Activated CD8-positive, alpha-beta memory T cell treated with anti-CD3 and anti-CD28 coated beads for 36 hours (primary cell): ENCODE measurements around the gene PSMD9. TPM values are rescaled to one million over a fixed set of nuclear protein-coding genes. Genes with fewer than 3 reads are reported as not detected.
"Not testable (repeated sequence)": the region's sequence is repeated elsewhere in the genome, so short reads cannot be mapped to it uniquely, and the experiment has no call there.

Source experiments
- CTCF ChIA-PET: fragments of 350-600 bp; sonication (Branson Sonifier 250); formaldehyde crosslinking; loops from one replicate; lab custom pipeline; 2021; ENCODE audit warnings: antibody characterized with exemption; lab: Charles Lee
- POLR2A ChIA-PET: fragments of 350-600 bp; sonication (Branson Sonifier 250); formaldehyde crosslinking; loops from one replicate; lab custom pipeline; 2021; ENCODE audit warnings: antibody characterized with exemption; lab: Charles Lee
- total RNA-seq, 2 experiments: library from RNA; stranded (reverse); gene quantifications; one replicate each; pipeline ENCODE4 v1.2.3, GENCODE V29; 2021

Gene PSMD9
- total RNA-seq, 2 experiments from 2014 or later = 70.8 to 73.7 TPM

DNA sequence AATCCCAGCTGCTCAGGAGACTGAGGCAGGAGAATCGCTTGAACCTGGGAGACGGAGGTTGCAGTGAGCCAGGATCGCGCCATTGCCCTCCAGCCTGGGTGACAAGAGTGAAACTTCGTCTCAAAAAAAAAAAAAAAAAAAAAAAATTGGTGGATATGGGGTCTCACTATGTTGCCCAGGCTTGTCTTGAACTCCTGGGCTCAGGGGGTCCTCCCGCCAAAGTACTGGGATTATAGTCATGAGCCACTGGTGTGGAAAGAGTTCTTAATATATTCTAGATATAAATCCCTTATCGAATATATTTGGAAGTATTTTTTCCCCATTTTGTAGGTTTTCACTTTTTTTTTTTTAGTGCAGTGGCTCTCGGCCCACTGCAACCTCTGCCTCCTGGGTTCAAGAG, 19.4 kb upstream of the PSMD9 start:
- CTCF ChIA-PET = interaction anchor here (1.2 kb wide), 1 partner anchor 57 kb away, joined by 3 read pairs; no protein-coding TSS in a partner anchor
- POLR2A ChIA-PET = not testable (repeated sequence)

DNA sequence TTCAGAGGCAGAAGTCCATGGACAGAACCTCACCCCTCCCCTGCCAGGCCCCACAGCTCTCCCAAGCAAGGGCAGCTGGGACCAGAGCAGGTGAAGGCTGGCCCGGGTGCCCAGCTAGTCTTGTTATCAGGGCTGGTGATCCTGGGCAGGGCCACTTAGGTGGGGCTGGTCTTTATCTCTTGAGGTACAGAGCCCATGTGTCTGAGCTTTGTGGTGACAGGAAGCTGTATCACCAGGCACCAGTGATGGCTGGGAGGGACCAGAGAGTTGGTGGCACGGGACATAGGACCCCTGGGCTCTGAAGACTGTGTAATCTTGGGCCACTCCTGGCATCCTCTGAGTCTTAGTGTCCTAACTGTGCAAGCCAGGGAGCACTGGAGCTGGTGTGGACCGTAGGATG, 17.1 kb upstream of the PSMD9 start:
- ChIA-PET POLR2A (no interaction called here), CTCF (no interaction called here)

DNA sequence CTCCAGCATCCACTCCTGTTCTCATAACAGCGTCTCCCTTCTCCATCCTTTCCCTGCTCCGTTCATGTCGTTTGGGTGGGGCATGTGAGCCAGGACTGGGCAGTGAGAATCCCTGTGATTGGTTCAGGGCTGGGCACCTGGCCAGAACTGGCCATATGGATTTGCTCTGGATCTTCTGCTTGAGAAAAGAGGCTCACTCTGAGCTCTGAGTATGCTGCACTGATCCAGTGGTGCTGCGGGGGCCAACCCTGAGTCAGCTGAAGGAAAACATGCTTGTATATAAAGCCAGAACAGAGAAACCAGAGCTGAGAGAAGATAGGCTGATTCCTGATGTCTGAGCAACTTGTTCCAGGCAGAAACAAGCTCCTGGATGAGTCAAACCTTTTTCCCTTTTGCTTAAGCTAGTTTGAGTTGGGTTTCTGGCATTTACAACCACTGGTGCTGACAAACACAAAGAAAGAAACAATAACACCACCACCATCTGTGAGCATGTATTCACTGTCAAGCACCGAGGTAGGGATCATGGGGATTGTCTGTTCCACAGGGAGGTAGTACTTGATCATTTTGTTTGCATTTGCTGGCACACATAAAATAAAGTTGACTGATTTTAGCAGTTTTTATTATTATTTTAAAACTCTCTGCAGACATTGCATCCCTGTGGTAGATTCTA, 15.9 kb upstream of the PSMD9 start:
- CTCF ChIA-PET = no interaction called here
- POLR2A ChIA-PET = no interaction called here

DNA sequence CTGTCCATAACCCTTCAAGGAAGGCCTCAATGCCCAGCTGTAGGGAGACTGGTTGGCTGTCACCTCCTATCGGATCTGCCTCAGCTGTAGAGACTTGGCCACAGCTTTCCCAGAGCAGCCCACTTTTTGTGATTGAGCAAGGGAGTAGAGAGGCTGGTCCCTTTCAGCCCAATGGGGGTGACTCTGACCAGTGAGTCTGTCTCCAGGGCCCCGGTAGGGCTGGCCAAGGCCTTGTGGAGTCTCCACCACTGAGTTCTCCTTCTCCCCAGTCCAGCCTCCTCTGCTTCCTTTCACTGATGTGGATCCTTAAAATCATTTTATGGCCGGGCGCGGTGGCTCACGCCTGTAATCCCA, 15.4 kb upstream of the PSMD9 start:
- CTCF ChIA-PET = no interaction called here

DNA sequence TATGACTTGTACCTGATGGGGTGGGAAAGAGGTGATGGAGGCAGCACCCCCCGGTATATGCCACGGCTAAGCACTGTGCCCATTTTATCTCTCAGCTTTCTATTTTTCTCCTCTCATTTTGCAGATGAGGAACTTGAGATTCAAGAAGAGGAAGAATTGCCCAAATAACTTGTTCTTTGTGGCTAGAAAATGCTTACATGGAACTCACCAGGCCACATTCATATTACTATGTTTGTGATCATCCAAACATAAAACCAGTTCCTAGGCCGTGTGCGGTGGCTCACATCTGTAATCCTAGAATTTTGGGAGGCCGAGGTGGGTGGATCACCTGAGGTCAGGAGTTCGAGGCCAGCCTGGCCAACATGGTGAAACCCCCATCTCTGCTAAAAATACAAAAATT, 14.5 kb upstream of the PSMD9 start:
- CTCF ChIA-PET = no interaction called here
- POLR2A ChIA-PET = no interaction called here

More for the DNA sequence above, 15.4 kb upstream of the PSMD9 start:
- POLR2A ChIA-PET = no interaction called here

DNA sequence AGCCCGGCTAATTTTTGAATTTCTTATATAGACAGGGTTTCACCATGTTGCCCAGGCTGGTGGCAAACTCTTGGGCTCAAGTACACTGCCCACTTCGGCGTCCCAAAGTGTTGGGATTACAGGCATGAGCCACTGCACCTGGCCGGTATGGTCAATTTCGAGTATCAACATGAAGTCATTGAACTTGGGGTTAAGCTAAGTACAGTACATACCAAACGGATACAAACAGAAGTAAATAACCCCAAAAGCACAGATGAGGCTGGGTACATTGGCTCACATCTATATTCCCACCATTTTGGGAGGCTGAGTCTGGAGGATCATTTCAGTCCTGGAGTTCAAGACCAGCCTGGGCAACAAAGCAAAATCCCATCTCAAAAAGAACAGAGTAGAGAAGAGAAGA, 13.0 kb upstream of the PSMD9 start:
- CTCF ChIA-PET = no interaction called here
- POLR2A ChIA-PET = no interaction called here

DNA sequence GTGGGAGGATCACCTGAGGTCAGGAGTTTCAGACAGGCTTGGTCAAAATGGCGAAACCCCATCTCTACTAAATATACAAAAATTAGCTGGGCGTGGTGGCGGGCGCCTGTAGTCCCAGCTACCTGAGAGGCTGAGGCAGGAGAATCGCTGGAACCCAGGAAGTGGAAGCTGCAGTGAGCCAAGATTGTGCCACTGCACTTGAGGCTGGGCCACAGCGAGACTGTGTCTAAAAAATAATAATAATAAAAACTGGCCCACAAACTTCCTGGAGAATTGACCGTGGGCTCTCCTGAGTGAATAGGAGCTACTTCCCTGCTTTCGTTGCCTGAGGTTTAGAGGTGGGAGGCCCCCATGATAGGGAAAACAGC, 12.5 kb upstream of the PSMD9 start:
- POLR2A ChIA-PET, CTCF ChIA-PET: not testable (repeated sequence)

DNA sequence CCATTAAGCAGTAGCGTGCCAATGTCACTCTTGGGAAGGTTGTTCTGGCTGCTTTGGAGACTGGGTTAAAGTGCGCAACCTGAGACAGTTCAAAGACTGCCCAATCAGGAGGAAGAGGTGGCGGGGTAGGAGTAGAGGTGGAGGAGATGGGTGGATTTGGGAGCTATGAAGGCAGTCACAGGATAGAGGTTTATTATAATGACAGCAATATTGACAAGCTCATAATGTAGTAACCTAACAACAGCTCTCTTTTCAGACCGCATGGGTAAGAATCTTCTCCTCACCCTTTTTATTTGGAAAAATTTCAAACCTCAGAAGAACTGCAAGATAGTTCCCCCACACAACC, 5.3 kb upstream of the PSMD9 start:
- ChIA-PET POLR2A (interaction anchor here (0.7 kb wide), 1 partner anchor 589 kb away, joined by 3 read pairs; no protein-coding TSS in a partner anchor), CTCF (interaction anchor here (0.9 kb wide), 1 partner anchor 88 kb away, joined by 3 read pairs; no protein-coding TSS in a partner anchor)

DNA sequence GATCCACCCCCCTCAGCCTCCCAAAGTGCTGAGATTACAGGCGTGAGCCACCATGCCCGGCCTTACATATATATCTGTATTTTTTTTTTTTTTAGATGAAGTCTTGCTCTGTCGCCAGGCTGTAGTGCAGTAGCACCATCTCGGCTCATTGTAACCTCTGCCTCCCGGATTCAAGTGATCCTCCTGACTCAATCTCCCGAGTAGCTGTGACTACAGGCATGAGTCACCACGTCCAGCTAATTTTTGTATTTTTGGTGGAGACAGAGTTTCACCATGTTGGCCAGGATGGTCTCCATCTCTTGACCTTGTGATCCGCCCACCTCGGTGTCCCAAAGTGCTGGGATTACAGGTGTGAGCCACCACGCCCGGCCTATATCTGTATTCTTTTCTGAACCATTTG, 3.5 kb upstream of the PSMD9 start:
- POLR2A ChIA-PET = not testable (repeated sequence)
- CTCF ChIA-PET = interaction anchor here (7.7 kb wide), 1 partner anchor 90 kb away, joined by 97 read pairs; the partner anchor contains the start of gene RHOF

DNA sequence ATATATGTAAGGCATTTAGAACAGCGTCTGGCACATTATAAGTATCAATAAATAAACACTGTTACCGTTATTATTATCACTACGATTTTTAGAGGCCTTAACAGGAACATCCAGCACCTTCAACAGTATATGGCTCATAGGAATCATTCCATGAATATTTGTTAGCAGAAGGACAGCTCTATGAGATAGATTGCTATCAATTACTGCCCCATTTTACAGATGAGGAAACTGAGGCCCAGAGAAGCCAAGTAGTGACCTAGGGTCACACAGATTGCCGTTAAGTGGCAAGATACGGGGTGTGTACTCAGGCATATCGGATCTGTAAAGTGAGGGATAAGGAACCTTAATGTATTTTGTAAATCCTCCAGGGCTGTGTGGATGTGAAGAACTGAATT, 510 bp upstream of the PSMD9 start:
- POLR2A ChIA-PET = interaction anchor here (0.6 to 1.4 kb wide), 7 partner anchors 76 to 216 kb away, joined by 3 to 11 read pairs (median 4); partner anchors contain the start of genes RHOF and TMEM120B
- CTCF ChIA-PET = interaction anchor here (0.6 to 7.7 kb wide), 17 partner anchors 10 to 140 kb away, joined by 3 to 97 read pairs (median 4); partner anchors contain the start of genes CFAP251 and RHOF

DNA sequence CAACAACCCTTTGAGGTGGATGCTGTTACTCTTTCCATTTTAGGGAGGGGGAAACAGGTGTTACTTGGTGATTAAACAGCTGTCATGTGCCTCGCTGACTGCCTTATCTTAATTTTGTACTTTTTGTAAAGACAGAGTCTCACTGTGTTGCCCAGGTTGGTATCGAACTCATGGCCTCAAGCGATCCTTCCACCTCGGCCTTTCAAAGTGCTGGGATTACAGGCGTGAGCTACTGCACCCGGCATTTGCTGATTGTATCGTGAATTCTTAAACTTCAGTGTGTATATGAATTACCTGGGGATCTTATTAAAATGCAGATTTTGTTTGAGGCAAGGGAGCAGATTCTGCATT, 659 bp downstream of the PSMD9 start:
- ChIA-PET CTCF (interaction anchor here (0.6 to 7.7 kb wide), 11 partner anchors 23 to 177 kb away, joined by 3 to 97 read pairs (median 4); partner anchors contain the start of genes CFAP251 and RHOF), POLR2A (interaction anchor here (1.2 to 1.4 kb wide), 2 partner anchors 78 to 177 kb away, joined by 4 to 6 read pairs; partner anchors contain the start of gene TMEM120B)

DNA sequence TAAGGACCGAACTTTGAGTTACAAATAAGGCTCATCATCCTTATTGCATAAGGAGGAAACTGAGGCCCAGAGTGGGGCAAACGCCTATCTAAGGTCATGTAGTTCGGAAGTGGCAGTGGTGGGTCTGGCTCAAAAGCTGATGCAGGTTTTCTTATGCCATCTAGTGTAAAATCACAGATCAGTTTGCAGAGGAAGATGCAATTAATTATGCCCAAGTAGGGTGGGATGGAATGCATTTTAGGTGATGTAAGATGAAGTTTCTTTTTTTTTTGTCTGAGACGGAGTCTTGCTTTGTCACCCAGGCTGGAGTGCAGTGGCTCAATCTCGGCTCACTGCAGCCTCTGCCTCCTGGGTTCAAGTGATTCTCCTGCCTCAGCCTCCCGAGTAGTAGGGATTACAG, 1.1 kb downstream of the PSMD9 start:
- CTCF ChIA-PET = interaction anchor here (0.6 to 7.7 kb wide), 9 partner anchors 23 to 177 kb away, joined by 3 to 97 read pairs (median 4); partner anchors contain the start of gene RHOF
- POLR2A ChIA-PET = not testable (repeated sequence)

DNA sequence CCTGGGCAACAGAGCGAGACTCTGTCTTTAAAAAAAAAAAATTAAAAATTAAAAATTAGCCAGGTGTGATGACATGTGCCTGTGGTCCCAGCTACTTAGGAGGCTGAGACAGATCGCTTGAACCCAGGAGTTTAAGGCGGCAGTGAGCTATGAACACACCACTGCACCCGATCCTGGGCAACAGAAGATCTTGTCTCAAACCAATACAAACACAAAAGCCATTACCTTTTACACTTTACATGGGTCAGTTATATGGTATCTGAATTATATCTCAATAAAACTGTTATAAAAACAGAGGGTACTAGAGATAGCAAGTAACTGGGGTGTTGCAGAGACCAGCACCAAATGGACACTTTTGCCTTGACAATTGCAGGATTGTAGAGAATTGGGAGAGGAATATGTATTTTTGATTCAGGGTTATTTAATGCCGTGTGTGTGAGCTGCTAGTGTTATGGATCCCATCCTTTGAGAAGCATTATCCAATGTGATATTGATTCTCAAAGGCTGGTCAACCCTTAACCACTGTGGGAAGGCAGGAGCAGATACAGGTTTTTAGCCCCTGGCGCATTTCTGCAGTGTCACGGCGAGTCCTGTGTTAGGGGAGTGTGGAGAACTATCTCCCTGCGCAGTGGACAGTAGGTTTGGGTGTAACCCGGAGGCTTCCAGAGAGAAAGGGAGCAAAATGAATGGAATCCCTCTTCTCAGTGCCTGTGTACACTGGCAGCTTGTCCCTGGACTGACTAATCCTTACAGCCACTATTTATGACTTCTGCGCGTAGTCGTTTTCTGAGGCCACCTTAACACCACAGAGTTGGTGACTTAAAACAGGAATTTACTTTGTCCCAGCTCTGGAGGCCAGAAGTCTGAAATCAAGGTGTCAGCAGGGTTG, 4.3 kb downstream of the PSMD9 start:
- ChIA-PET POLR2A (no interaction called here), CTCF (interaction anchor here (0.8 to 7.7 kb wide), 6 partner anchors 25 to 99 kb away, joined by 3 to 97 read pairs (median 4); partner anchors contain the start of genes CFAP251 and RHOF)

DNA sequence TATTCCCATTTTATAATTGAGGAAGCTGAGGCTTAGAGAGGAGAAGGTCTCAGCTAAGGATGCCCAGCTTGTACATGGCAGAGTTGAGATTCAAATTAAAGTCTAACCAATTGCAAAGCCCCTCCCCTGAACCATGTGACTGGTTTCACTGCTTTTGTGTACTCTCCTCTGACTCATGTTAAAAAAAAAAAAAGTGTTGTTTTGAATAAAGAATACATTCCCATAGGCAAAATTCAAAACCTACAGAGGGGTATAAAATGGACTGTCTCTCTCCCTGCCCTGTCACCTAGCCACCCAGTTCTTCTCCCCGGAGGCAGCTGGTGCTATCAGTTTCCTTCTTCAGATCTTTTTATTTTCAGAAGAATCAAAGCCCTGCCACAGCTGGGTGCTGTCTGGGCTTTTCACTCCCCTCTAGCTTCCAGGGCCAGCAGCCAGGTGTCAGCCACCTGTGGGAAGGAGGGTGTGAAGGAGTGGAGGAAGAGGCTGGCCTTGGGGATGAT, 5.4 kb downstream of the PSMD9 start:
- ChIA-PET POLR2A (interaction anchor here (0.7 kb wide), 1 partner anchor 118 kb away, joined by 4 read pairs; no protein-coding TSS in a partner anchor), CTCF (interaction anchor here (0.8 to 1.9 kb wide), 5 partner anchors 8 to 100 kb away, joined by 3 to 8 read pairs (median 3); partner anchors contain the start of genes CFAP251 and RHOF)

DNA sequence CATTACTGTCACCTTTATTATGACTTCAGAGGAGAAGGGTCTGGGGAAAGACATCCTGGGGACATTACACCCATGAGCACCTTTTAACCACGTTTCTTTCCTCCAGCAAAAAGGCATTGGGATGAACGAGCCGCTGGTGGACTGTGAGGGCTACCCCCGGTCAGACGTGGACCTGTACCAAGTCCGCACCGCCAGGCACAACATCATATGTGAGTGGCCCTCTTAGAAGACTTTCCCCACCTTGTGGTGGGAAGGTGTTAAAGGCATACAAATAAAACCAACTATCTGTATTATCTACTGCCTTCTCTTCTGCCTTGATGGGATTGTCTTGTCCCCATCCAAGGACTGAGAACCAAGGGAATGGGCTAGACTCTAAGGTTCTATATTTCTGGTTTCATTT, 6.0 kb downstream of the PSMD9 start:
- ChIA-PET POLR2A (interaction anchor here (0.7 kb wide), 1 partner anchor 119 kb away, joined by 4 read pairs; no protein-coding TSS in a partner anchor), CTCF (interaction anchor here (1.0 to 1.5 kb wide), 4 partner anchors 8 to 101 kb away, joined by 3 to 6 read pairs (median 3); partner anchors contain the start of genes CFAP251 and RHOF)

DNA sequence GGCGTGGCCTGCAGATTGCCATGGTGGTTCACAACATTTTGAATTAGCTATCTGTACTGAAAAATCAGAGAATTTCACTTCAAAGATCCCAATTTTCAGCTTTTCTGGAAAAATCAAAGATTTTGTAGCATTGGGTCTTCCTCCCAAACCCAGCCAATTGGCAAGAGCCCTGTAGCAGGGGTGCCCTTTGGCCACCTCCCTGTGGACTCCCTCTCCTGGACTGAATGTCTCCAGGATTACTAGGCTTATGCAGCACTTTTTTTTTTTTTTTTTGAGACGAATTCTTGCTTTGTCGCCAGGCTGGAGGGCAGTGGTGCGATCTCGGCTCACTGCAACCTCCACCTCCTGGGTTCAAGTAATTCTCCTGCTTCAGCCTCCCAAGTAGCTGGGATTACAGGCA, 9.7 kb downstream of the PSMD9 start:
- POLR2A ChIA-PET = no interaction called here
- CTCF ChIA-PET = interaction anchor here (0.7 to 0.8 kb wide), 2 partner anchors 10 to 86 kb away, joined by 3 read pairs; no protein-coding TSS in a partner anchor

DNA sequence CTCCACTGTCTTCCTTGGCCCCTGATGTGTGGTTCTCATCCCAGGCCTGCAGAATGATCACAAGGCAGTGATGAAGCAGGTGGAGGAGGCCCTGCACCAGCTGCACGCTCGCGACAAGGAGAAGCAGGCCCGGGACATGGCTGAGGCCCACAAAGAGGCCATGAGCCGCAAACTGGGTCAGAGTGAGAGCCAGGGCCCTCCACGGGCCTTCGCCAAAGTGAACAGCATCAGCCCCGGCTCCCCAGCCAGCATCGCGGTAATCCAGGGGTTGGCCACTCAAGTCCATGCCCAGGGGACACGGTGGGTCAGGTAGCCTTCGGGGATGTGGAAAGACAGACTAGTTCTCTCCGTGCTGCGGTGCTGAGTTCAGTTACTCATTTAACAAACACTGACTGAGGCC, 11.0 kb downstream of the PSMD9 start:
- ChIA-PET CTCF (interaction anchor here (1.2 kb wide), 1 partner anchor 107 kb away, joined by 6 read pairs; no protein-coding TSS in a partner anchor), POLR2A (no interaction called here)

DNA sequence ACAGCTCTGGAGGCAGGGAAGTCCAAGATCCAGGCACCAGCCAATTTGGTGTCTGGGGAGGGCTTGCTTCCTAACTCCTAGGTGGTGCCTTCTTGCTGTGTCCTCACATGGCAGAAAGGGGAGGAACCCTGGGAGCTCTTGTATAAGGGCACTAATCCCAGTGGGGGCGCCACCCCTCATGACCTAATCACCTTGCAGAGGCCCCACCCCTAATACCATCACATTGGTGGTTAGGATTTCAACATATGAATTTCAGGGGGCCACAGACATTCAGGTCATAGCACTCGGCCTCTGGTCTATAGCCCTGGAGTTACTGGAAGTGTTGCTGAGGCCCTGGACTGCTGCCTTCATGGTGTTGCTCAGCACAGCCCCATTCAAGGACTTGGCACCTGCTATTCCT, 14.6 kb downstream of the PSMD9 start:
- CTCF ChIA-PET = interaction anchor here (1.4 to 1.8 kb wide), 2 partner anchors 9 to 109 kb away, joined by 3 to 6 read pairs; partner anchors contain the start of gene RHOF

DNA sequence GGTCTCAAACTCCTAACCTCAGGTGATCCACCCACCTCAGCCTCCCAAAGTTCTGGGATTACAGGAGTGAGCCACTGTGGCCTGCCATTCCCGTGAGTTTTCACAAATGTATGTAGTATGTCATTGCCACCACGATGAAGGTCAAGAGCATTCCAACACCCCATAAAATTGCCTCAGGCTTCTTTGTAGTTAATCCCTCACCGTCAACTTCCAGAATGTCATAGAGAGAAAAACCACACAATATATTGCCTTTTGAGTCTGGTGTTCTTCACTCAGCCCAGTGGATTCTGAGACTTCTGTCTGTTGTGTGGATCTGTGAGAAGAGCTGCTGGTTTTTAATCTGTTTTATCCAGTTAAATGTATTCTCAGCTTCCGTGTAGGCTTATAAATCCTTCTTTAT, 17.2 kb downstream of the PSMD9 start:
- CTCF ChIA-PET = no interaction called here
- POLR2A ChIA-PET = no interaction called here

More for the DNA sequence above, 14.6 kb downstream of the PSMD9 start:
- POLR2A ChIA-PET = no interaction called here
